GM12874 (cell line): ENCODE data around the gene RRAGD.

Experiments
- TF ChIP-seq, protein P1 (sequence below): IDR thresholded peaks from 2 replicates; pipeline ENCODE4 v1.5.1; 2011; ENCODE audit warnings: low read depth, mild to moderate bottlenecking, control low read depth, low read length, moderate library complexity; ENCODE audit not compliant: insufficient read depth

The RRAGD gene

DNA sequence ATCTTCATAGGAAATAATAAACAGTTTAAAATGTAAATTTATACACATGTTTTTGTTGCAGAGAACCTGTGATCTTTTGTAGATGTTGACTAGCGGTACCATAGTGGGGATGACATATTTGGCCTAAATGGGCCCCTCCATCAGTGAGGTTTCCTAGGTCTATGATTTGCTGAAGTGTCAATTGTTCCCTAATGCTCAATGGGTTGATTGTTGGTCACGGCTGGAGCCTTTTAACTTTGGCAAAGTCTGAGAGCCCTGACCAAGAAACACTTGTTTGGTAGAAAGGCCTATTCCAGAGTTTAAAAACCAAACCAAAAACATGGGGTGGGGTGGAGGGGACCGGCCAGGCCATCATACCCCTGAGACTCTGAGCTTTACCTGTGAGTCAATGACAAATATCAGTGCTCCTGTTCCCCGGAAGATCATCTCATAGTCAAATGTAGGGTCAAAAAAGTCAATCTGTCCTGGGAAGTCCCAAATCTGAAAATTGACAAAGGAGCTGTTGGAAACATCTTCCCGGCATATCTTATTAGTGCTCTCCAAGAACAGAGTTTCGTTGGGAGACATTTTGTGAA is 25.1 kb downstream of the RRAGD start:
- TF ChIP-seq, protein P1, sequence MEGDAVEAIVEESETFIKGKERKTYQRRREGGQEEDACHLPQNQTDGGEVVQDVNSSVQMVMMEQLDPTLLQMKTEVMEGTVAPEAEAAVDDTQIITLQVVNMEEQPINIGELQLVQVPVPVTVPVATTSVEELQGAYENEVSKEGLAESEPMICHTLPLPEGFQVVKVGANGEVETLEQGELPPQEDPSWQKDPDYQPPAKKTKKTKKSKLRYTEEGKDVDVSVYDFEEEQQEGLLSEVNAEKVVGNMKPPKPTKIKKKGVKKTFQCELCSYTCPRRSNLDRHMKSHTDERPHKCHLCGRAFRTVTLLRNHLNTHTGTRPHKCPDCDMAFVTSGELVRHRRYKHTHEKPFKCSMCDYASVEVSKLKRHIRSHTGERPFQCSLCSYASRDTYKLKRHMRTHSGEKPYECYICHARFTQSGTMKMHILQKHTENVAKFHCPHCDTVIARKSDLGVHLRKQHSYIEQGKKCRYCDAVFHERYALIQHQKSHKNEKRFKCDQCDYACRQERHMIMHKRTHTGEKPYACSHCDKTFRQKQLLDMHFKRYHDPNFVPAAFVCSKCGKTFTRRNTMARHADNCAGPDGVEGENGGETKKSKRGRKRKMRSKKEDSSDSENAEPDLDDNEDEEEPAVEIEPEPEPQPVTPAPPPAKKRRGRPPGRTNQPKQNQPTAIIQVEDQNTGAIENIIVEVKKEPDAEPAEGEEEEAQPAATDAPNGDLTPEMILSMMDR, result no peak

DNA sequence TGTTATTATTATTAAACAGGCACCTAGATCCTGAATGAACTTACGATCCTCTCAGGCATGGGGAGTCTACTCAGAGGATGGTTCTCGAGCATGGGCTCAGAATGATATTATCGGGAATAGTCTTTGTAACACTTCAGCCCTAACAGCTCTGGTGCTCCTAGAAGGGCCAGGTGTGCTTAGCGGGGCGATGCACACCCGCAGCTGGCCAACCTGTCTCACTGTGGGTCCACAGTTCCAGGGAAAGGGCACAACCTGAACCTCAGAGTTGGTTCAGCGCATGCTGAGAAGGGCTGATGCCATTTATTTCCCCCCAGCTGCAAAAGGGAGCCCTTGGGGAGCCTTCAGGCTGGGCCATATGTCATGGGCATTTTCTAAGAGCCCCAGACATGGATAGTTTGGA is 26.2 kb downstream of the RRAGD start:
- TF ChIP-seq, protein P1, result no peak

- TF ChIP-seq, protein P1, result no peak
Measured at GRCh38 chr6:89385156-89385667, 26.9 kb downstream of the RRAGD start.

GRCh38 chr6:89381031-89381430 is 31.0 kb downstream of the RRAGD start:
- TF ChIP-seq, protein P1, result no peak

DNA sequence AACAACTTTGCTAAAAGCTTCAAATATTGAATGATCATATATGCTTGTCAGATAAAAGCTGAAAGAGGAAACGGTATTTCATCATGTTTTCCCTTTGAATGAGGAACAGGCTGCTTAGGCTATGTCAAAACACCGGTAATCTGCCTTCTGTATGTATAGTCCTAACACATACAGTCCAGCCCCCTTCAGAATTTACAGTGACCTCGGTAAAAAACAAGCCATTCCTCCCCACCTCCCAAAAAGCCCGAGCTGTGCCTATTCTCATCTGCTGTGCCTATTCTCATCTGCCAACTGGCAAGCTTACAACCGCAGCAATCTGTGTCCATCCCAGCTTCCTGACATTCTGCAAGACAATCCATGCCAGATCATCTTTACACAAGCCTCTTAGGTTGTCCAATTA is 32.8 kb downstream of the RRAGD start:
- TF ChIP-seq, protein P1, result no peak

DNA sequence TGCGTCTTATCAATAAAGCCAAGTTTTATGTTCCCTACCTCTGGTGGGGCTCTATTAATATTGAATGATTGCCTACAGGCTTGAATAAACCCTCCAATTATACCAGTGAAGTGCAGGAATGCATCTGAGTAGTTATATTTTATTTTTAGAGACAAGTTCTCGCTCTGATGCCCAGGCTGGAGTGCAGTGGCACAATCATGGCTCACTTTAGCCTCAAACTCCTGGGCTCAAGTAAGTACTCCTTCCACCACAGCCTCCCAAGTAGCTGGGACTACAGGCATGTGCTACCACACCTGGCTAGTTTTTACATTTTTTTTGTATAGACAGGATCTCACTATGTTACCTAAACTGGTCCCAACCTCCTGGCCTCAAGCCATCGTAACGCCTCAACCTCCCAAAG is 33.4 kb downstream of the RRAGD start:
- TF ChIP-seq, protein P1, result no peak

GRCh38 chr6:89375427-89376267 is 36.4 kb downstream of the RRAGD start:
- TF ChIP-seq, protein P1, result peak; percentile 61
